ENCODE measurements around the gene ROR1.

GRCh38 chr1:63748641-63749040 is 25.2 kb upstream of the ROR1 start:
- TF ChIP-seq MTA2 (IDR thresholded peaks at IDR 0.05; ENCODE audit: low read depth) (no peak), CTCF (IDR thresholded peaks at IDR 0.05 in 2 of 3, conservative IDR thresholded peaks at IDR 0.05 in 1 of 3; ENCODE audit: control insufficient read depth in 2 of 3, extremely low read depth in 1 of 3, insufficient read depth in 1 of 3, low read depth in 3 of 3, low read length in 3 of 3) (no peak), BHLHE40 (IDR thresholded peaks at IDR 0.05; ENCODE audit: borderline replicate concordance in 1 of 2, low read depth in 2 of 2, low read length in 1 of 2) (no peak), SMC3 (IDR thresholded peaks at IDR 0.05; ENCODE audit: borderline replicate concordance, low read length) (no peak), REST (IDR thresholded peaks at IDR 0.05; ENCODE audit: low read depth, low read length) (no peak), E2F4 (IDR thresholded peaks at IDR 0.05; ENCODE audit: low read depth, low read length) (no peak)
